CD4-positive, alpha-beta T cell treated with Interleukin-12 subunit alpha and Interleukin-12 subunit beta, for 1 hour (primary cell): Measurements from ENCODE around the gene CKM.
"Not testable (repeated sequence)": the region's sequence is repeated elsewhere in the genome, so short reads cannot be mapped to it uniquely, and the experiment has no call there.

Source experiments
- DNase-seq: peaks from one replicate; pipeline ENCODE4 v3.0.0-alpha.2; 2020

The CKM gene

GRCh38 chr19:45280471-45280961, 42.2 kb downstream of the CKM start:
- no peak for DNase-seq

- DNase-seq: no peak
These were observed 43.0 kb downstream of the CKM start for GRCh38 chr19:45279587-45280192.

GRCh38 chr19:45278087-45278486, 44.6 kb downstream of the CKM start:
- no peak for DNase-seq

GRCh38 chr19:45276284-45276687, 46.4 kb downstream of the CKM start:
- DNase-seq: no peak

- DNase-seq: no peak
These were observed 47.2 kb downstream of the CKM start for GRCh38 chr19:45275370-45275971.

- no peak for DNase-seq
These were observed 49.2 kb downstream of the CKM start for GRCh38 chr19:45273521-45273855.

- no peak for DNase-seq
These were observed 51.0 kb downstream of the CKM start for GRCh38 chr19:45271735-45272108.

- DNase-seq: no peak
These were observed 51.5 kb downstream of the CKM start for GRCh38 chr19:45271098-45271734.

GRCh38 chr19:45269939-45270338, 52.7 kb downstream of the CKM start:
- DNase-seq: not testable (repeated sequence)

GRCh38 chr19:45267296-45267695, 55.4 kb downstream of the CKM start:
- DNase-seq: no peak

GRCh38 chr19:45265375-45265774, 57.3 kb downstream of the CKM start:
- no peak for DNase-seq

- DNase-seq: no peak
These were observed 57.8 kb downstream of the CKM start for GRCh38 chr19:45264781-45265317.

GRCh38 chr19:45263013-45263412, 59.7 kb downstream of the CKM start:
- no peak for DNase-seq

GRCh38 chr19:45262570-45262969, 60.1 kb downstream of the CKM start:
- no peak for DNase-seq

- DNase-seq: no peak
These were observed 63.8 kb downstream of the CKM start for GRCh38 chr19:45258862-45259261.

GRCh38 chr19:45256836-45257235, 65.8 kb downstream of the CKM start:
- no peak for DNase-seq
